HEK293 (cell line): ENCODE measurements around the gene C3orf20.

Source experiments
- CTCF ChIP-seq: fragments of 450-650 bp; formaldehyde crosslinking; IDR thresholded peaks from 2 replicates; pipeline ENCODE4 v1.5.1; 2016; ENCODE audit warnings: missing biosample characterization, missing genetic modification characterization
- RBAK ChIP-seq: fragments of 450-650 bp; formaldehyde crosslinking; IDR thresholded peaks from 2 replicates; pipeline ENCODE4 v1.5.1; 2016; ENCODE audit warnings: missing biosample characterization, missing genetic modification characterization
- ZNF302 ChIP-seq: fragments of 450-650 bp; formaldehyde crosslinking; IDR thresholded peaks from 2 replicates; pipeline ENCODE4 v1.5.1; 2016; ENCODE audit warnings: missing biosample characterization, missing genetic modification characterization, low read depth
- ZNF37A ChIP-seq: fragments of 450-650 bp; IDR thresholded peaks from 2 replicates; pipeline ENCODE4 v1.5.1; 2018; ENCODE audit warnings: missing biosample characterization, missing genetic modification characterization

DNA sequence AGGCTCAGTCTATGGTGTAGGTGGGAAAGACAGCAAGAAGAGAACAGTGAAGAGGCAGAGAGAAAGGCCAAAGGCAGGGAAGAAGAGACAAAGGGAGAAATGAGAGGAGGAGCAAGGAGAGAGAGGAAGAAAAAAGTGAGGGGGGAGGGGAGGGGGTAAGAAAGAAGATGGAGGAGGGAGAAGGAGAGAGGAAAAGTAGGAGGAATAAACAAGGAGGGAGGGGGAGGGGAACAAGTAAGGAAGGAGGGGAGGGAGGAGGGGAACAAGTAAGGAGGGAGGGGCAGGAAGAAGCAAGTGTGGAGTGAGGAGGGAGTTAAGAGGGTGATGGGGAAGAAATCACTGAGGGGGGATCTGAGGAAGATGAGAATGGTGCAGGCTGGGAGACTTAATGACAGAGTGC lies 98.3 kb downstream of the C3orf20 start:
- TF ChIP-seq ZNF37A (tag by site-specific recombination), result no peak
- TF ChIP-seq CTCF, result no peak
- no peak for TF ChIP-seq ZNF302
- TF ChIP-seq RBAK (tag by site-specific recombination), result no peak
